H1 (cell line): ENCODE data around the gene GLMN. TPM values are rescaled to one million over a fixed set of nuclear protein-coding genes. Genes with fewer than 3 reads are reported as not detected.

ENCODE experiments used
- CTCF ChIA-PET: fragments of 300-600 bp; sonication (Branson Sonifier 250); formaldehyde crosslinking; loops from one replicate; lab custom pipeline; 2021; ENCODE audit not compliant: partially characterized antibody; lab: Charles Lee
- POLR2A ChIA-PET: fragments of 300-600 bp; sonication (Branson Sonifier 250); formaldehyde crosslinking; loops from one replicate; lab custom pipeline; 2021; ENCODE audit warnings: inconsistent platforms; ENCODE audit not compliant: partially characterized antibody; lab: Charles Lee
- DNase-seq, 2 experiments: peaks; one replicate each; pipeline versions ENCODE4 v3.0.0 to v3.0.0-alpha.2; 2010 to 2022; ENCODE audit warnings: low spot score in 2 of 2, low read depth in 1 of 2, mixed read lengths in 1 of 2
- FAIRE-seq: peaks from 2 replicates; lab custom pipeline; 2011; peaks lifted over from hg19 to GRCh38; lab: Jason Lieb, UNC
- H2AFZ ChIP-seq: 2 replicates; pipeline ENCODE4 v1.8.1; 2012; ENCODE audit warnings: low read length, inconsistent platforms
- H2AK5ac ChIP-seq: 2 replicates; pipeline ENCODE4 v1.6.1; 2013; ENCODE audit warnings: low read depth, low read length
- H2BK120ac ChIP-seq: replicated peaks from 2 replicates; pipeline ENCODE3; 2013; ENCODE audit warnings: low read depth, low read length, inconsistent platforms
- H2BK12ac ChIP-seq: 2 replicates; pipeline ENCODE4 v1.6.1; 2013; ENCODE audit warnings: low read depth, low read length
- H2BK15ac ChIP-seq: 2 replicates; pipeline ENCODE4 v1.6.1; 2013; ENCODE audit warnings: low read length
- H2BK20ac ChIP-seq: 2 replicates; pipeline ENCODE4 v1.6.1; 2013; ENCODE audit warnings: low read length
- H2BK5ac ChIP-seq: 2 replicates; pipeline ENCODE4 v1.6.1; 2013; ENCODE audit warnings: low read depth, low read length
- H3K14ac ChIP-seq: 2 replicates; pipeline ENCODE4 v1.6.1; 2013; ENCODE audit warnings: inconsistent platforms; ENCODE audit not compliant: insufficient read length
- H3K18ac ChIP-seq: 2 replicates; pipeline ENCODE4 v1.6.1; 2013; ENCODE audit warnings: low read length; ENCODE audit errors: extremely low read depth
- H3K23ac ChIP-seq: 2 replicates; pipeline ENCODE4 v1.6.1; 2013; ENCODE audit warnings: inconsistent platforms; ENCODE audit not compliant: insufficient read length
- H3K23me2 ChIP-seq: 2 replicates; pipeline ENCODE4 v1.6.1; 2013; ENCODE audit warnings: low read depth, low read length
- H3K27ac ChIP-seq: 2 replicates; pipeline ENCODE4 v1.6.1; 2011; ENCODE audit warnings: low read depth, low read length, inconsistent platforms
- H3K27me3 ChIP-seq, 4 experiments: replicated peaks in 1 of 4; 1 replicate in 1 of 4; 2 replicates in 3 of 4; pipeline versions ENCODE4 v1.6.1 to v1.8.1; 2011 to 2013; ENCODE audit warnings: low read length in 3 of 4, mild to moderate bottlenecking in 3 of 4, inconsistent platforms in 2 of 4, mixed read lengths in 2 of 4, moderate library complexity in 1 of 4; ENCODE audit not compliant: control insufficient read depth in 3 of 4, insufficient read depth in 3 of 4; ENCODE audit errors: extremely low read depth in 1 of 4
- H3K36me3 ChIP-seq, 4 experiments: 2 replicates each; pipeline versions ENCODE4 v1.6.1 to v1.8.1; 2011 to 2013; ENCODE audit warnings: mild to moderate bottlenecking in 4 of 4, low read length in 3 of 4, moderate library complexity in 2 of 4, control low read depth in 1 of 4, inconsistent platforms in 1 of 4; ENCODE audit not compliant: insufficient read depth in 4 of 4, control insufficient read depth in 2 of 4
- H3K4ac ChIP-seq: replicated peaks from 2 replicates; pipeline ENCODE3; 2013; ENCODE audit warnings: low read length, low read depth, mixed read lengths, inconsistent platforms; ENCODE audit not compliant: insufficient read length
- H3K4me1 ChIP-seq, 4 experiments: replicated peaks in 1 of 4; 1 replicate in 1 of 4; 2 replicates in 3 of 4; pipeline versions ENCODE4 v1.6.1 to v1.8.1; 2011 to 2013; ENCODE audit warnings: low read length in 3 of 4, inconsistent platforms in 2 of 4, mixed read lengths in 1 of 4; ENCODE audit not compliant: insufficient read depth in 4 of 4, control insufficient read depth in 3 of 4
- H3K4me2 ChIP-seq, 2 experiments: 2 replicates each; pipeline versions ENCODE4 v1.6.1 to v1.8.1; 2011 to 2013; ENCODE audit warnings: low read depth in 2 of 2, low read length in 2 of 2, control low read depth in 1 of 2, inconsistent platforms in 1 of 2, mild to moderate bottlenecking in 1 of 2; ENCODE audit not compliant: insufficient read depth in 1 of 2
- H3K4me3 ChIP-seq, 4 experiments: fragments of 200-600, 300-600 bp in 1 of 4; sonication (generic), shearing (Covaris generic), sonication (Bioruptor Twin) in 1 of 4; 2 replicates each; pipeline versions ENCODE4 v1.5.1 to v1.8.1; 2011 to 2016; ENCODE audit warnings: low read length in 4 of 4, low read depth in 3 of 4, control low read depth in 2 of 4, inconsistent platforms in 2 of 4, mild to moderate bottlenecking in 2 of 4, mixed read lengths in 1 of 4, moderate library complexity in 1 of 4; ENCODE audit not compliant: insufficient read depth in 2 of 4; ENCODE audit errors: extremely low read depth in 1 of 4
- H3K56ac ChIP-seq: replicated peaks from 2 replicates; pipeline ENCODE3; 2013; ENCODE audit warnings: low read depth, mild to moderate bottlenecking, mixed read lengths, low read length, inconsistent platforms; ENCODE audit not compliant: insufficient read length
- H3K79me1 ChIP-seq: 2 replicates; pipeline ENCODE4 v1.6.1; 2013; ENCODE audit warnings: low read depth, low read length, control low read depth
- H3K79me2 ChIP-seq, 2 experiments: 2 replicates each; pipeline versions ENCODE4 v1.6.1 to v1.8.1; 2012 to 2013; ENCODE audit warnings: low read length in 2 of 2, mild to moderate bottlenecking in 2 of 2, inconsistent platforms in 1 of 2; ENCODE audit not compliant: insufficient read depth in 2 of 2, control insufficient read depth in 1 of 2
- H3K9ac ChIP-seq, 4 experiments: replicated peaks in 1 of 4; 1 replicate in 1 of 4; 2 replicates in 3 of 4; pipeline versions ENCODE4 v1.6.1 to v1.8.1; 2011 to 2013; ENCODE audit warnings: low read depth in 3 of 4, low read length in 3 of 4, control low read depth in 2 of 4, mild to moderate bottlenecking in 2 of 4, moderate library complexity in 2 of 4, inconsistent platforms in 1 of 4; ENCODE audit errors: extremely low read depth in 1 of 4
- H3K9me3 ChIP-seq, 2 experiments: 2 replicates each; pipeline versions ENCODE4 v1.6.1 to v1.8.1; 2012 to 2013; ENCODE audit warnings: mild to moderate bottlenecking in 2 of 2, moderate library complexity in 2 of 2, control low read depth in 1 of 2, inconsistent platforms in 1 of 2, low read depth in 1 of 2, low read length in 1 of 2, mixed read lengths in 1 of 2; ENCODE audit not compliant: insufficient read depth in 2 of 2
- H4K20me1 ChIP-seq, 2 experiments: replicated peaks in 1 of 2; 2 replicates each; pipeline versions ENCODE3 to v1.8.1; 2011 to 2013; ENCODE audit warnings: inconsistent platforms in 2 of 2, low read length in 2 of 2, mild to moderate bottlenecking in 1 of 2; ENCODE audit not compliant: insufficient read depth in 2 of 2, control insufficient read depth in 1 of 2
- H4K5ac ChIP-seq: 2 replicates; pipeline ENCODE4 v1.6.1; 2013; ENCODE audit warnings: low read length, low read depth, mixed read lengths, inconsistent platforms; ENCODE audit not compliant: insufficient read length
- H4K8ac ChIP-seq: 2 replicates; pipeline ENCODE4 v1.8.0; 2013; ENCODE audit warnings: mild to moderate bottlenecking, moderate library complexity, low read length, inconsistent platforms; ENCODE audit not compliant: insufficient read depth; ENCODE audit errors: extremely low read depth
- H4K91ac ChIP-seq: replicated peaks from 2 replicates; pipeline ENCODE3; 2013; ENCODE audit warnings: low read length, mixed read lengths, inconsistent platforms; ENCODE audit not compliant: insufficient read length
- BCL11A ChIP-seq, 2 experiments: IDR thresholded peaks; one replicate each; pipeline ENCODE4 v1.6.1; 2011; ENCODE audit warnings: low read depth in 2 of 2, low read length in 2 of 2, mild to moderate bottlenecking in 2 of 2
- WGBS, 2 experiments: shearing (Covaris generic) in 1 of 2; methylation state at CpG; one replicate each; pipeline versions ENCODE4 v1.1.6 to v1.1.7; 2013 to 2015; ENCODE audit warnings: low lambda C conversion rate in 2 of 2, mixed read lengths in 2 of 2, inconsistent platforms in 1 of 2, low coverage in 1 of 2, missing lambda C conversion rate in 1 of 2; ENCODE audit not compliant: insufficient replicate concordance in 2 of 2, insufficient coverage in 1 of 2, insufficient read length in 1 of 2; ENCODE audit errors: extremely low coverage in 1 of 2, missing lambda C conversion rate in 1 of 2; 5-methylcytosine and 5-hydroxymethylcytosine counted together
- polyA plus RNA-seq, 7 experiments: library from polyadenylated mRNA; depleted of rRNA in 3 of 7; stranded (reverse) in 5 of 7; unstranded in 2 of 7; fragments of >200 nt in 5 of 7; fragments of 200-250 nt in 2 of 7; gene quantifications; 1 replicate in 5 of 7; 2 replicates in 1 of 7; 4 replicates in 1 of 7; pipeline versions ENCODE4 v1.2.1 to v1.2.3, GENCODE V29; 2011 to 2013; ENCODE audit warnings: missing spikeins in 2 of 7, mixed read lengths in 2 of 7
- total RNA-seq: library from RNA; stranded (reverse); fragmentation: NEBNext Ultra II Directional; extraction: Animal tissue kit (Norgen Biotek cat#: 25700); gene quantifications from 2 replicates; pipeline ENCODE4 v1.2.1, GENCODE V29; 2021

The GLMN gene
- total and polyA plus RNA-seq, 2 of the 8 experiments (the other 6 are each of a cell fraction or from before 2014, with no cell fraction given): 5.7 to 25.0 TPM

- no peak overlapping the region for H2AK5ac ChIP-seq
- H3K56ac ChIP-seq: no peak overlapping the region
- POLR2A ChIA-PET: no interaction called here
- H2BK120ac ChIP-seq: no peak overlapping the region
- H2BK5ac ChIP-seq: no peak overlapping the region
- no peak overlapping the region for H3K27ac ChIP-seq
- DNase-seq: no peak
- no peak overlapping the region for H2AFZ ChIP-seq
- no peak overlapping the region for H3K4me3 ChIP-seq
- CTCF ChIA-PET: no interaction called here
- H4K8ac ChIP-seq: no peak overlapping the region
- H3K27me3 ChIP-seq: no peaks in the 10 kb centered on the region
- H3K79me2 ChIP-seq: no peaks in the 10 kb centered on the region
- H3K4ac ChIP-seq: no peak overlapping the region
- no peak overlapping the region for H3K14ac ChIP-seq
- H3K4me2 ChIP-seq: no peak overlapping the region
- H3K23me2 ChIP-seq: no peaks in the 10 kb centered on the region
- H3K4me1 ChIP-seq: no peaks in the 10 kb centered on the region
- no peak overlapping the region for H3K18ac ChIP-seq
- H3K9me3 ChIP-seq: no peaks in the 10 kb centered on the region
- no peak for TF ChIP-seq BCL11A (IDR thresholded peaks at IDR 0.05; ENCODE audit: low read depth in 2 of 2, low read length in 2 of 2)
- H3K9ac ChIP-seq: no peak overlapping the region
- 94% methylated on average over 3 of the region's 3 CpGs; no CpG with 5 or more reads in 1 of the 2 experiments for WGBS, 2 experiments
- H2BK15ac ChIP-seq: no peak overlapping the region
- H4K20me1 ChIP-seq: peaks cover 0 to 4% of the 10 kb centered on the region in 2 experiments
- no peak overlapping the region for H3K23ac ChIP-seq
- no peak overlapping the region for H2BK20ac ChIP-seq
- no peak overlapping the region for H4K91ac ChIP-seq
- H4K5ac ChIP-seq: no peak overlapping the region
- no peaks in the 10 kb centered on the region for H3K79me1 ChIP-seq
- no peak overlapping the region for H2BK12ac ChIP-seq
- FAIRE-seq: no peak
- peaks cover 2 to 30% (median 15%) of the 10 kb centered on the region in 4 experiments; a peak in 7 of 8 replicates for H3K36me3 ChIP-seq
These were observed 22.7 kb downstream of the GLMN start for GRCh38 chr1:92276082-92276481.
